ENCODE results near the gene BACH2.

The BACH2 gene

GRCh38 chr6:89954721-89955148, 341.9 kb downstream of the BACH2 start:
- DNase-seq, result no peak

- no peak for DNase-seq
Measured at GRCh38 chr6:89952686-89953085, 344.0 kb downstream of the BACH2 start.

GRCh38 chr6:89952105-89952671, 344.5 kb downstream of the BACH2 start:
- DNase-seq, result no peak

- DNase-seq, result no peak
Measured at GRCh38 chr6:89951574-89952104, 345.0 kb downstream of the BACH2 start.

- DNase-seq, result no peak
Measured at GRCh38 chr6:89950879-89951391, 345.7 kb downstream of the BACH2 start.

- no peak for DNase-seq
Measured at GRCh38 chr6:89950446-89950845, 346.2 kb downstream of the BACH2 start.

GRCh38 chr6:89948876-89949275, 347.8 kb downstream of the BACH2 start:
- no peak for DNase-seq

GRCh38 chr6:89944826-89945407, 351.7 kb downstream of the BACH2 start:
- no peak for DNase-seq

- DNase-seq, result no peak
Measured at GRCh38 chr6:89944181-89944755, 352.4 kb downstream of the BACH2 start.

- DNase-seq, result no peak
Measured at GRCh38 chr6:89942601-89943000, 354.0 kb downstream of the BACH2 start.

- DNase-seq, result no peak
Measured at GRCh38 chr6:89941763-89942497, 354.7 kb downstream of the BACH2 start.

GRCh38 chr6:89941031-89941762, 355.4 kb downstream of the BACH2 start:
- DNase-seq, result no peak

GRCh38 chr6:89940225-89941027, 356.2 kb downstream of the BACH2 start:
- DNase-seq, result peak; percentile 72

- DNase-seq, result no peak
Measured at GRCh38 chr6:89939144-89939543, 357.5 kb downstream of the BACH2 start.

GRCh38 chr6:89938014-89938413, 358.6 kb downstream of the BACH2 start:
- DNase-seq, result no peak

GRCh38 chr6:89936177-89936576, 360.5 kb downstream of the BACH2 start:
- DNase-seq, result no peak

GRCh38 chr6:89934685-89935366, 361.8 kb downstream of the BACH2 start:
- no peak for DNase-seq

GRCh38 chr6:89932245-89932802, 364.3 kb downstream of the BACH2 start:
- no peak for DNase-seq

GRCh38 chr6:89930789-89931188, 365.9 kb downstream of the BACH2 start:
- DNase-seq, result no peak

- no peak for DNase-seq
Measured at GRCh38 chr6:89928604-89929003, 368.0 kb downstream of the BACH2 start.
